ENCODE results near the gene IBA57.
"Not testable (repeated sequence)": the region's sequence is repeated elsewhere in the genome, so short reads cannot be mapped to it uniquely, and the experiment has no call there.

Gene IBA57

DNA sequence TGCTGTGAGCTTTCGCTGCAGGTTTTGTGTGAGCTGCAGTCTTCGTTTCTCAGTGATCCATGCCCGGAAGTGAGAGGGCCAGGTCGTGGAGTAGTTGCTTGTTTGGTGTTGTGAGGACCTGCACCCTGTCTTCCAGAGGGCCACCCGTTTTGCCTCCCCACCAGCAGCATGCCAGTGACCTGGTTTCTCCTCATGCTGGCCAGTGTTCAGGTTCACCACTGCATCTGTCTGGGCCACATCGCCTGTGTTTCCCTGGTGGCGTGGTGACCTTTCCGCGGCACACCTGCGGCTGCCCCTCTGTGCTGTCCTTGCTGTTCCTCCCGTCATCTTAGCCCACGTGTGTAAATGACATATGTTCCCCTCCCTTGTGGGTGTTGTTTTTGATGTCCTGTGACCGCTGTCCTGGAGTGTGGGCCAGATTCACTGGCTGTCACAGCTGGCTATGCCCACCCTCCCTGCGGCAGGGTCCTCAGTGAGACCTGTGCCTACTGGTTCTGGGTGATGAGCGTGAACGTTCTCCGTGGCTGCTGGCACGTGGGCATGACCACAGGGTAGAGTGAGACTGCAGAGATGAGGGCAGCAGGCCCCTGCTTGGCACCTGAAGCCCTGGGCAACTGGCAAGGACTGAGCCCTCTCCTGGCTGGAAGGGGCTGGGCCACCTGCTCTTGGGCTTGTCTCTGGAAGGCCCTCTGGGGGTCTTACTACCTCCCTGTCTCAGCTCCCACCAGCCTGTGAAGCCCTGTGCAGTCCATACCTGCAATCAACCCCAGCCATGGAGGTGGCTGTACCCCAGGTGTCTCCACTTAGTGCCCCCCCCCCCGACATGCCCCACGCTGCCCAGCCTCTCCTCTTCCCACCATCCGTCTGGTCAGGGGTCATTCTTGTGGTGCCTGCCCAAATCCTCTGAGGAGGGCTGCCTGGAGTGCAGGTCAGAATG lies 7.3 kb downstream of the IBA57 start:
- DNase-seq (ENCODE audit: low read depth in 2 of 2) = no peak

DNA sequence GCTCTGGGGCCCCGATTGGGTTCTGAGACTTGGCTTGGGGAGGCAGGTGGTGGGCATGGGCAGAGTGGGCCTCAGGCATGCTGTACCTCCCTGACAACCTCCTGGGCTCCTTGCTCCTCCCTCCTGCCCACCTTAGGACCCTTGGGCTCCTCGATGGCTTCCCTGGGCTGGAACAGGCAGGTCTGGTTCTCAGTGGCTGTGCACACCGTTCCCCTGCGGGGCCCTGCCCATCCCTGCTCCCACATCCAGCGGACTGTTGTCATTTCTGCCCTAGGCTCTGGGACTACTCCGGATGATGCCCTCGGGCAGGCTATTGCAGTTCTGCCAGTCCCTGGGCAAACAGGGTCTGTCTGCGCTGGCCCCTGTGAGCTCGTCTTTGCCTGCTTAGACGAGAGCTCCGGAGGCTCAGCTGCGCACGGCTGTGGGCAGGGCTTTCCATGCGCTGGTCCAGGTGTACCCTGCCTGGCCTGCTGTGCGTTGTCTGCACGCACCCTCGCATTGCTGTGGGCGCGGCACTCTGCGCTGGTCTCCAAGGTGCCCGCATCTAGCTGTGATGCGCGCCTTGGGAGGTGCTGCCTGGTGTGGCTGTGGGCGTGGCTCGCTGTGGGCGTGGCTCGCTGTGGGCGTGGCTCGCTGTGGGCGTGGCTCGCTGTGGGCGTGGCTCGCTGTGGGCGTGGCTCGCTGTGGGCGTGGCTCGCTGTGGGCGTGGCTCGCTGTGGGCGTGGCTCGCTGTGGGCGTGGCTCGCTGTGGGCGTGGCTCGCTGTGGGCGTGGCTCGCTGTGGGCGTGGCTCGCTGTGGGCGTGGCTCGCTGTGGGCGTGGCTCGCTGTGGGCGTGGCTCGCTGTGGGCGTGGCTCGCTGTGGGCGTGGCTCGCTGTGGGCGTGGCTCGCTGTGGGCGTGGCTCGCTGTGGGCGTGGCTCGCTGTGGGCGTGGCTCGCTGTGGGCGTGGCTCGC lies 8.2 kb downstream of the IBA57 start:
- not testable (repeated sequence) for DNase-seq (ENCODE audit: low read depth in 2 of 2)

DNA sequence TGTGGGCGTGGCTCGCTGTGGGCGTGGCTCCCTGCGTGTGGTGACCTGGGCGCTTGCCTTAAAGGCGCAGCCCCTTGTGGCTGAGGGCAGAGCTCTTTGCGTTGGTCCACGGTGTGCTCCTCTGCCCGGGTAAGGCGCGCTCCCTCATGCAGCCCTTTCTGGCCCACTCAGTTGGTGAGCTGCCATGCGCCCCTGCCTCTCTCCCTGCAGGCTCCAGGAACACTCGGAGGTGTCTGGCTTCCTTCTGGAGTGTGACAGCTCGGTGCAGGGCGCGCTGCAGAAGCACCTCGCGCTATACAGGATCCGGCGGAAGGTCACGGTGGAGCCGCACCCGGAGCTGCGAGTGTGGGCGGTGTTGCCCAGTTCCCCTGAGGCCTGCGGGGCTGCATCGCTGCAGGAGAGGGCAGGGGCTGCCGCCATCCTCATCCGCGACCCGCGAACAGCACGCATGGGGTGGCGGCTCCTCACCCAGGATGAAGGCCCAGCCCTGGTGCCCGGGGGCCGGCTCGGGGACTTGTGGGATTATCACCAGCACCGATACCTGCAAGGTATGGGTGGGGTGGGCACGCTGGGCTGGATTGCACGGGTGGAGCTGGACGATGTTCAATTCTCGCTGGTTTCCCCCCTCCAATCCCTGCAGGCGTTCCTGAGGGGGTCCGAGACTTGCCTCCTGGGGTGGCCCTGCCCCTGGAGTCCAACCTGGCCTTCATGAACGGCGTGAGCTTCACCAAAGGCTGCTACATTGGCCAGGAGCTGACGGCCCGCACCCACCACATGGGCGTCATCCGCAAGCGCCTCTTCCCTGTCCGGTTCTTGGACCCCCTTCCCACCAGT lies 9.1 kb downstream of the IBA57 start:
- DNase-seq (ENCODE audit: low read depth in 2 of 2) = no peak

DNA sequence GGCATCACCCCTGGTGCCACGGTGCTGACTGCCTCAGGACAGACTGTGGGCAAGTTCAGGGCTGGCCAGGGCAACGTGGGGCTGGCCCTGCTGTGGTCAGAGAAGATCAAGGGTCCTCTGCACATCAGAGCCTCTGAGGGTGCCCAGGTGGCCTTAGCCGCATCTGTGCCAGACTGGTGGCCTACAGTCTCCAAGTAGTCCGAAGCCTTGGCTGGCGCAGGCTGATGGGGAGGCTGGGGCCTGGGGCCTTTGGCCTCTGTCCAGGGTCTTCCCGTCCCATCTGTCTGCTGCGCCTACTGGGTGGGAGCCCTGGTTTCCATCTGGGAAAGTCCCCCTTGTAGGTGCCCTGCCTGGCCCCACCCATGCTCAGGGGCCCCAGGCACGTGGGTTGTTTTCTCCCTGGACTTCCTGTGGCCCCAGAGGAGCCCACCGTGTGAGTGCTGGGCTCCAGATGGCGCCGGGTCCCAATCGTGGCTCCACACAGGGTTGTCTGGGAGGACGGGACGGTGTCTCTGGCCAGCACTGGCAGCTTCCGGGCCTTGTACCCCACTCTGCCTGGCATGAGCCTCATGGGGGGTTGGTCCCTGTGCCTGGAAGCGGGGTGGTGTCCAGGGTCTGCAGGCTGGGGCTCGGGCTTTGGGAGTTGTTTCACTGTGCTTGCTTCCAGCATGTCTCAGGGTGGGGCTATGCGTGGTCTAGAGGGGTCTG lies 9.9 kb downstream of the IBA57 start:
- DNase-seq (ENCODE audit: low read depth in 2 of 2) = no peak

DNA sequence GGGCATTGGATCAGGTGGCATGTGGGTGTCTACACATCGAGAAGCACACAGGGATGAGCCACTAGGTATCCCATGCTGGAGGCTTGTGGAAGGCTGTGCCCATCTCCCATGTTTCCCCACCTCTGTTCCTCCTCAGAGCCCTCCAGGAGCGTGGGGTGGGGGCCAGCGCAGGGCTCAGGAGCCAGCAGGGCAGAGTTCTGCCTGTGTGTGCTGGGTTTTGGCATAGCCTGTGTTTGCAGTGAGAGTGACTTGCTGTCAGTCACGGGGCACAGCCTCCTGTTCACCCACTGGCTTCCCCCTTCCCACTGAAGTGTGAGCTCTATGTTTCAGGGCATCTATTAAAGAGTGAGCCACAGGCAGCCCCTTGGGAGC lies 10.4 kb downstream of the IBA57 start:
- no peak for DNase-seq (ENCODE audit: low read depth in 2 of 2)

DNA sequence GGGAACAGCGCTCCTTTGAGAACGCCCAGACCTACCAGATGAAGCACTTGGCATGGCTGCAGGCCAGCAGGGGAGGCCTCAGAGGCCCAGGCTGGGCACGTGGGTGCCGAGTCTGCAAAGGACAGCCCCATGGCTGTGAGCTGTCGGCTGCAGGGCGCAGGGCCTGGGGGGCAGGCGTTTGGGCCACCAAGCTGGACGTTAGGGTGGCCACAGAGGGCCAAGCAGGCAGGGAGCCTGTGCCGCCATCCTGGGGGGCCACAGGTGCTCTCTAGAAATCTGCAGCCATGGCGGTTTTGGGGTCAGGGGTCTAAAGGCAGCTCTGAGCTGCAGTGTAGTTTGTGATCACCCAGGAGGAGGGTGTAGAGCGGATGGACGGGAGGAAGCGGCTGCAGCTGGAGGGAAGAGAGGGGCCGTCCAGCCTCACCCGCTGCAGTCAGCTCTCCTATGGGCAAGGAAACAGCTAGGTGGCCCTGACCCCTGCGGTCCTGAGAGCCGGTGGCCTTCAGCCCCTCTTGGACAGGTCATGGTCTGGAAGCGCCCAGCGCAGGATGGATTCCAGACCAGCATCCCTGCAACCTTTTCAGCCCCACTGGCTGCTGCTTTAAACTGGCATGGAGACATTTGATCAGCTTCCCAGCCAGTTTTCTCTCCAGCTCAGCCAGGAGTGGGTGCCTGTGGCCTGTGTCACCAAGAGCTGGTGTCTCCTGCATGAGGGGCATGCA lies 11.0 kb downstream of the IBA57 start:
- no peak for DNase-seq (ENCODE audit: low read depth in 2 of 2)

DNA sequence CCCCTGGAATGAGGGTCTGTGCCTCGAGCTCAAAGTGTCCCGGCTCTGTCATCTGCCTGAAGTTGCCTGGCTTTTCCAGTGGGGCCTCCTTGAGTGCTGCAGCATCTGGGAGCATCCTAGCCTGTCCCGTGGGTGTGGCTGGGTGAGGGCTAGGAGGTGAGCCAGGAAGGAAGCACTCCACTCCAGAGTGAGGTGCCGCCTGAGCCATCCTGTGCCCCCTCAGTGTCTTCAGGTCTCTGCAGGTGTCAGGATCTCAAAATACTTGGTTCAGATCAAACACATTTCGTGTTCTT lies 11.5 kb downstream of the IBA57 start:
- no peak for DNase-seq (ENCODE audit: low read depth in 2 of 2)

DNA sequence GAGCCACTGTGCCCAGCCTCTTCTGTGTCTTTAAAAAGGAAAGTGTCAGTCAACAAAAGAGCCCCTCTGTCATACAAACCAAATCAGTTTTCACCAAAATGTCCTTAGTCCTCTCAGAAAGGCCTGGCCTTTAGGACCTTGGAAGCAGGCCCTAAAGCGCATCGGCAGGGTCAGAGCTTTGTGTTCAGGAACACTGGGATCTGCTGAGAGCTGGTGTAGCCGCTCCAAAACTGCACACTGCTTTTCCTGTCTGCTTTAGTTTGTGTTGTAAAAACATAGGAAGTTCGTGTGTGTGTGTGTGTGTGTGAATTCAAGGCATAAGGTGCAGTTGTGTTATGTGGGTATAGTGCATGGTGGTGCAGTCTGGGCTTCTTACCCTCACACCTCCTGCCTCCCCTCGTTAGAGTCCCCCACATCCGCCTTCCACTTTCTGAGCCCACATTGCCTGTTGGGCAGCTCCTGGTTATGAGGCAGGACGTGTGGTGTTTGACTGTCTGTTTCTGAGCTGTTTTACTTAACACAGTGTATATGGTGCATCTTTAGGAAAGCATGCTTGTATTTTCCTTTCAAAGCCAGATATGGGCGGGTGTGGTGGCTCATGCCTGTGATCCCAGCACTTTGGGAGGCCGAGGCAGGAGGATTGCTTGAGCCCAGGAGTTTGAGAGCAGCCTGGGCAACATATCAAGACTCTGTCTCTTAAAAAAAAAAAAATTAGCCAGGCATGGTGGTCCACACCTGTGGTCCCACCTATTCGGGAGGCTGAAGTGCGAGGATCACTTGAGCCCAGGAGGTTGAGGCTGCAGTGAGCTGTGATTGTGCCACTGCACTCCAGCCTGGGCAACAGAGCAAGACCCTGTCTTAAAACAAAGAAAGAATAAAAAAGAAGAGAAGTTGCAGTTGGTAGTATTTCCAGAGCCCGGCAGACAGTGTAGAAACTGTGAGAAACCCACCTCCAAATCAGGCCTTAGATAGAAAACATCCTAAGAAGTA lies 12.4 kb downstream of the IBA57 start:
- DNase-seq (ENCODE audit: low read depth in 2 of 2) = no peak

DNA sequence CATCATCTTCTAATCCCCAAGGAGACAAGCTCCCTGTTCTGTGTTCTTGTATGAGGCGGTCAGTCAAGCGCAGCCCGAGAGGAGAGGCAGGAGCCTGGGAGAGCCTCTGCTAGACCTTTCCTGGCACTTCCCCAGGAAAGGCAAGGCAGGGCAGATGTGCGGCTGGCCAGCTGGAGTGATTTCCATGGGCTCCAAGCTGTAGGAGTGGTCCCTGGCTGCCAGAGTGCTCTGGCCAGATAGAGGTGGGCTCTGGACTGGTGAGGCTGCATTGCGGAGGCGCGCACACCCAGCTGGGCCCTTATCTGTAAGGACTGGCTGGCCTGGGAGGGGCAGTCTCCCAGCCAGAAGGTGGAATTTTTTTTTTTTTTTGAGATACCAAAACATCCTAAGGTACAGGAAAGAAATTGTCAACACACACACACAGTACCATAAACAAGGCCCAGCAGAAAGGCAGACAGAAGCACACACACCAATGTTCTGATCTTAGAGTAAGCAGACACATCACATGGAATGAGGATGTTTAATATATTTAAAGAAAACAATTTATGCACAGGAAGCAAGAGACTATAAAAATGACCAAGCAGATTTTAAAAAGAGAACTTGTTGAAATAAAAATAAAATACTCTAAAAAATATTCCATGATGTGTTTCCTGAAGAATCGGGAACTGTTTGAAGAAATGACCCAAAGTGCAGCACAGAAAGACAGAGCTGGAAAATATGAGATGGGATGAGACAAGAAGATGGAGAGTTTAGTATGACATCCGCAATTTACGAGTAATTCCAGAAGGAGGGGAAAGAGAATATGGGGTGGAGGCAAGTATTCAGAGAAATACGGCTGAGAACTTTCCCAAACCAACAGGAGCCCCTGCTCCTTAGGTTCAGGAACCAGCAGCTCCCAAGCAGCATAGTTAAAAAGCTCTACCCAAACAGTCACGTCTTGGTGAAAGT lies 13.4 kb downstream of the IBA57 start:
- no peak for DNase-seq (ENCODE audit: low read depth in 2 of 2)

DNA sequence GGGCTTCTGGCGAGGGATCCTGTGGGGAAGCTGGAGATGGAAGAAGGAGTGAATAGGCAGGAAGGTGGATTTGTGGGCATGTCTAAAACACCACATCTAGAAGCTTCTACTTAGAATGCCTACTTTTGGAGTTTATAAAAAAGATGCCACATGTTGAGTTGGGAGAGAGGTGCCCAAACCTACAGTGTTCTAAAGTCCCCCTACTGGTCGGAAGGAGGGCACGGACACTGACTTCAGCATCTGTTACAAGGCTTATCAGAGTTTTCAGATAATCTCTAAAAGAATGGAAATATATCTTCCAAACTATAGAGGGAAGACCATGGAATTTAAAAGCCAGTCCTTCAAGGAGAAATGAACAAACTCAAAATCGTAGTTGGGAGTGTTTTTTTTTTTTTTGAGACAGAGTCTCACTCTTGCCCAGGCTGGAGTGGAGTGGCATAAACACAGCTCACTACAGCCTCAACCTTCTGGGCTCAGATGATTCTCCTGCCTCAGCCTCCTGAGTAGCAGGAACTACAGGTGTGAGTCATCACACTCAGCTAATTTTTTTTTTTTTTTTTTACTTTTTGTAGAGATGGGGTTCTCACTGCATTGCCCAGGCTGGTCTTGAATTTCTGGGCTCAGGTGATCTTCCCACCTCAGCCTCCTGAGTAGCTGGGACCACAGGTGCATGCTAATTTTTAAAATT lies 14.8 kb downstream of the IBA57 start:
- no peak for DNase-seq (ENCODE audit: low read depth in 2 of 2)

DNA sequence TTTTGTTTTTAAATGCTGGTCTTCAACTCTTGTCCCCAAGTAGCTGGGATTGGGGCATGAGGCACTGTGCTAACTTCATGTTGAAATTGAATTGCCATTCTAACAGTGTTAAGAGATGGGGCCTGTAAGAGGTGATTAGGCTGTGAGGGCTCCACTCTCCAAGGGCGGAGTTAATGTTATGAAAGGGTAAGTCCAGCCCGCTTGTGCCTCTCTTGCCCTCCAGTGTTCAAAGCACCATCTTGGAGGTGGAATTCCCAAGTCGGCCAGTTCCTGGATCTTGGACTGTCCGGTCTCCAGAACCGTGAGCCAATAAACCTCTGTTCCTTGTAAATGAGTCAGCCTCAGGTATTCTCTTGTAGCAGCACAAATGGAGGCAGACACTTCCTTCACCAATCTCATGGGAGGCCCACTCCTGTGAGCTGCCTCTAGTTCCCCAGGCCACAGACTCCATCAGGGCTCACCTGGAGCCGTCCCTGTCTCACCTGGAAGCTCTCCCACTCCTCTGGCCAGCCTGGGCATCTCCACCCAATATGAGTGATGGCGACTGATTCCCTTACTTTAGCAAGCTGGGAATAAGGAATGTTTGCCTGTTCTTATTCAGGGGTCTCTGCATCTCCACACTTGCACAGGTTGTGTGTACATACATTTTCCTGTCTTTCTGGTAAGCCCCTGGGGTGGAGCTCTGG lies 15.5 kb downstream of the IBA57 start:
- DNase-seq (ENCODE audit: low read depth in 2 of 2) = no peak

DNA sequence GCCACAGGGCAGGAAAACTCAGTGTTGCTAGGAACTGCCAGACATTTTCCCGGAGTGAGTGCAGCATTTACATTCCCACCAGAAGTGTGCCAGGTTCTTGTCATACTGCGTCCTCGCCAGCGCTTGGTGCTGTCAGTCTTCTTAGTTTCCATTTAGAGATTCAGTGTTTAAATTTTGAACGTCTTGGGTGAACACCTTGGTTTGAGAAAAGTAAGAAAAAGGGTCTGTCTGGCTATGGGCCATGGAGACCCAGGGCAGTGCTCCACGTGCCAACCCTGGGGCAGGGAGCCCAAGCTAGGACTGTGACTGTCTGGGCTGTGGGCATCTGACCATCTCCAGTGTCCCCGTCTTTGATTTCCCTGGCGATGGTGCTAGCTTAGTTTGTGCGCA lies 16.0 kb downstream of the IBA57 start:
- no peak for DNase-seq (ENCODE audit: low read depth in 2 of 2)

DNA sequence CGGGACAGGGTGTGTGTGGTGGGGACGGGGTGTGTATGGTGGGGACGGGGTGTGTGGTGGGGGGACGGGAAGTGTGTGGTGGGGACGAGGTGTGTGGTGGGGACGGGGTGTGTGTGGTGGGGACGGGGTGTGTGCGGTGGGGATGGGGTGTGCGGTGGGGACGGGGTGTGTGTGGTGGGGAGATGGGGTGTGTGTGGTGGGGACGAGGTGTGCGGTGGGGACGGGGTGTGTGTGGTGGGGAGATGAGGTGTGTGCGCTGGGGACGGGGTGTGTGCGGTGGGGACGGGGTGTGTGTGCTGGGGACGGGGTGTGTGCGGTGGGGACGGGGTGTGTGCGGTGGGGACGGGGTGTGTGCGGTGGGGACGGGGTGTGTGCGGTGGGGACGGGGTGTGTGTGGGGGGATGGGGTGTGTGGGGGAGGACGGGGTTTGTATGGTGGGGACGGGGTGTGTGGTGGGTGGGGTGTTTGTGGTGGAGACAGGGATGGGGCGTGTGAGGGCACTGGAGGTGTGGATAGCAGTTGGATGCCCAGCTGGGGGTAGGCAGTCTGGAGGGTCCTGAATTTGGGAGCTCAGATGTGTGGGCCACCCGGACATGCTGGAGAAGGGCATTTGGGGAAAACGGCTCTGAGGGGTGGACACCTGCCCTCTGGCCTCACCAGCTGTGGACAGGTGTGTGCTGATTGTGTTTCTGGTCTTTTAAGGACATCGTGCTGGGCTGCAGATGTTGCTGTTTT lies 16.9 kb downstream of the IBA57 start:
- no peak for DNase-seq (ENCODE audit: low read depth in 2 of 2)

DNA sequence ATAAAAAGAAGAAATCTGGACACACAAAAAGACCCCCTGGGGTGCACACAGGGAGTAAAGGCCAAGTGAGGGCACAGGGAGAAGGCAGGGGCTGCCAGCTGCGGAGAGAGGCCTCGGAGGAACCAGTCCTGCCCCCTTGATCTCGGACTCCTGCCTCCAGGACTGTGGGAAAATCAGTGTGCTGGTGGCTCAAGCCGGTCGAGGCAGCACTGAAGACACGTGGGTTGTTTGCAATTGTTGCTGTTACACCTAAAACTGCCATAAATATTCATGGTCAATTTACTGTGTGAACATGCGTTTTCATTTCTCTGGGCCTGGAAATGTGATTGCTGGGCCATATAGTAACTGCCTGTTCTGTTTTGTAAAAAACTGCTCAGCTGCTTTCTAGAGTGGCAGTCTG lies 18.5 kb downstream of the IBA57 start:
- DNase-seq (ENCODE audit: low read depth in 2 of 2) = no peak

DNA sequence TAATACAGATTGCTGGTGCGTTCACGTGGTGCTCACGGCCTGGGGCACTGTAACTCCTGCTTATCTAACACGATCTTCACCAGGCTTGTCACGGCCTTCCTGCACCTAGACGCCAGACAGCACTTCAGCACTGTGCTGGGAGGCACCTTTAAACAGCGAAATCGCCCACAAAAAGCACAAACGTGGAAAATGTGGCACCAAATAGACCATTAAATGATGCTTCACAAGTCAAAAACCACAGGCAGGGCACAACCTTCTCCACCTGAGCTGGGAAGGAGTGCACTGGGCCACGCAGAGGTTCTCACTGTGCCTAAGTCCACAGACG lies 20.0 kb downstream of the IBA57 start:
- DNase-seq (ENCODE audit: low read depth in 2 of 2) = no peak

DNA sequence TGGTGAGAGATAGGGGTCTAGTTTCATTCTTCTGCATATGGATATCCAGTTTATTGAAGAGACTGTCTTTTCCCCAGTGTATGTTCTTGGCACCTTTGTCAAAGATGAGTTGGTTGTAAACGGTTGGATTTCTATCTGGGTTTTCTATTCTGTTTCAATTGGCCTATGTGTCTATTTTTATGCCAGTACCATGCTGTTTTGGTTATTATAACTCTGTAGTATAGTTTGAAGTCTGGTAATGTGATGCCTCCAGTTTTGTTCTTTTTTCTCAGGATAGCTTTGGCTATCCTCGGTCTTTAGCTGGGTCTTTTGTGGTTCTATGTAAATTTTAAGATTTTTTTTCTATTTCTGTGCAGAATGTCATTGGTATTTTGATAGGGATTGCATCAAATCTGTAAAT lies 22.6 kb downstream of the IBA57 start:
- not testable (repeated sequence) for DNase-seq (ENCODE audit: low read depth in 2 of 2)

DNA sequence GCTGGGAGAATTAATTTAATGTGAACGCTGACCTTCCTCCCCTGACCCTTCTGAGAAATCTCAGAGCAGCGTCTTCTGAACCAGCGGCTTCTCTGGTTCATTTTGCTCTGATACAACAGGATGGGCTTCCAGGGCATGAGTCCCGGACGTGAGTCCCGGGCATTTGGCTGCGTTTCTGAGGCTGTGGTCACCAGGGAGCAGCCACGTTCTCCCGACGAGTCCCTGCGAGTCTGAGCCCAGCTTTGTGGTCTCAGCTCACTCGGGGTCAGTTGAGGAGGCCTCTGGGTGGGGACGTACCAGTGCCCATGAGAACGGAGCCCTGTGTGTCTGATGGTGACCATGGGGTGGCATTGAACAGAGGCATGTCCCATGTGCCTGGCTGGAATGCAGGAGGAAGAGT lies 24.6 kb downstream of the IBA57 start:
- DNase-seq (ENCODE audit: low read depth in 2 of 2) = no peak
